ENCODE data around the gene TMEM247. TPM values are rescaled to one million over a fixed set of nuclear protein-coding genes. Genes with fewer than 3 reads are reported as not detected.

The TMEM247 gene
- total RNA-seq = not detected

GRCh38 chr2:46479265-46479664 lies at the start of gene TMEM247:
TSS of gene TMEM247 (plus strand) at chr2:46479565.
- ChIA-PET CTCF (no interaction called here), POLR2A (no interaction called here)

- CTCF ChIA-PET = interaction anchor here (0.7 kb wide), 1 partner anchor 20 kb away, joined by 3 read pairs; no protein-coding TSS in a partner anchor
- POLR2A ChIA-PET = no interaction called here
These were observed 49.0 kb upstream of the TMEM247 start for GRCh38 chr2:46430413-46430812.

DNA sequence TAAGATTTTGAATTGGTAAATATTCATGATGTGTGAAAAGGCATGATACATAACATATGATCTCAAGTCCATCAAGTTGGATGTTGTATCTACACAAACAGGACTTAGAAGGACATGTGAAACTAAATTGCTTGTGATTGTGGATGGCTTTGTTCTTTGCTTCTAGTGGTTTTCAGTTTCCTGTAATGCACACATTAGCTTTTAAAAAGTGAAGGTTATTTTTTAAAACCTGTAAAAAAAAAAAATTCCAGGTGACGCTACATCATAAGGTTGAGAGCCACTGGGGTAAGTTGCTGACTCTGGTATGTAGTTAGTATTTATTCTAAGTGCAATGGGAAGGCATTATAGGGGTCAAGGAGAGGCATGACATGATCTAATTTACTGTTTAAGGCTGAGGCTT lies 48.4 kb upstream of the TMEM247 start:
- POLR2A ChIA-PET = no interaction called here
- CTCF ChIA-PET = interaction anchor here (0.7 kb wide), 1 partner anchor 20 kb away, joined by 3 read pairs; no protein-coding TSS in a partner anchor

DNA sequence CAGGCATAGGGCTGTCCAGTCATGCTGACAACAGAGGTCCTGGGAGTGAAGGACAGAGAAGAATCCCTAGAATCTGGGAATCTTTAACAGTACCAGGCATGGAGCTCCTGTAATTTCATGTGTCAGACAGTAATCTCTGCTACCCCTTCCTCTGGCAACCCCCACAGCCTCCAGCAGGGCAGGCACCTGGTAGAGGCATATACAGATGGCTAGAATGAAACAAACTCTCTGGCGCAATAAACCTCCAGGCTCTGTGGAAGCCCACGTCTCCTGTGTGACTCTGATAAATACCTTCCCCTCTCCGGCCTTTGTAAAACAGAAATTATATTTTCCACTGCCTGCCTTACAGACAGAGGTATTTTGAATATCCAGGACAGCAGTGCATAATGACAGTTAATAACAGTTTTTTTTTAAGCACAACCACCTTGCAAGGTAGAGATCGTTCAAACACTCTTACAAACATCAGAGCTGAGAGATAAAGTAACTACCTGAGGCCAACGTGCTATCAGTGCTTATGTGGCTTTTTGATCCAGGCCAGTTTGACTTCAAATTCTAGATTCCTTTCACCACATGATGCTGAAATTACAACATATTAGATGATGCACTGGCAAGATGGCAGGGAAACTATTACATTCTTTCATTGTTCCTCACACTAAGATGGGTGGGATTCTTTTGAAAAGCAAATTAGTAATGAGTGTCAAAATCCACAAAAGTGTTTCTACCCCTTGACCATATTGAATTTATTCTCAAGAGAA lies 47.7 kb upstream of the TMEM247 start:
- ChIA-PET CTCF (no interaction called here), POLR2A (no interaction called here)

- ChIA-PET CTCF (no interaction called here), POLR2A (no interaction called here)
These were observed 44.5 kb upstream of the TMEM247 start for GRCh38 chr2:46434851-46435273.

DNA sequence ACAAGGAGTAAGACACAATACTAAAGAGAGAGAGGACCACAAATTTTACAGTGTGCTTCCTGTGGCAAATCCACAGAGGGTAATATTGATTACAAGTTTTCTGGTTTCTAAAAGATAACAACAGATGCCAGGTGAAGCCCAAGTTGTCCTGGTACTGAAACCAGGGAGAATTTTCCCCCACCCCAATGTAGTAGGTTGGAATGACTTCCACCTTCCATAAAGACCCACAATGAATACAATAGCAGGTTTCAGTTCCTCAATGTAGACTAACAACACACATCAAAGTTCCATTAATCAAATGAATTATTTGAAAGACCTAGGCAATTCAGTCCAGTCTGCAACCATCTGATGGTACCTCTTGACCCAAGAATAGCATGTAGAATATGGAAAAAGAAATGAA lies 44.0 kb upstream of the TMEM247 start:
- POLR2A ChIA-PET = no interaction called here
- CTCF ChIA-PET = no interaction called here

- ChIA-PET POLR2A (no interaction called here), CTCF (no interaction called here)
These were observed 43.5 kb upstream of the TMEM247 start for GRCh38 chr2:46435796-46436360.

DNA sequence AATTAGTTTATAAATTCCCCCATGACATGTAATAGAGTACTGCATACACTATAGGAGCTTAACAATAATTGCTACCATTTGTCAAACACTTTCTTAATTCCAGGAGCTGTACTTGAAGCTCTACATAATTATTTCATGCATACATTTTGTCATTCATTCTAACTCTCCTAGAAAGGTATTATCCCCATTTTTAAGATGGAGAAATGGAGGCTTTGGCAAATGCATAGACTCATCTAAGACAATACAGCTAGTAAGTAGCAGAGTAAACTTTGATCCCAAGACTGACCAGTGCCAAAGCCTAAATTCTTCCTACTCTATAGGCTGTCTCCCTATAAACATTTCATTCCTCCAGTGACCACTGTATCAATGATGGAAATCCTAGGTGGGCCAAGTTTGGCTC lies 42.6 kb upstream of the TMEM247 start:
- ChIA-PET CTCF (no interaction called here), POLR2A (no interaction called here)

- ChIA-PET CTCF (interaction anchor here (2.0 kb wide), 1 partner anchor 23 kb away, joined by 5 read pairs; no protein-coding TSS in a partner anchor), POLR2A (no interaction called here)
These were observed 41.3 kb upstream of the TMEM247 start for GRCh38 chr2:46438102-46438501.

DNA sequence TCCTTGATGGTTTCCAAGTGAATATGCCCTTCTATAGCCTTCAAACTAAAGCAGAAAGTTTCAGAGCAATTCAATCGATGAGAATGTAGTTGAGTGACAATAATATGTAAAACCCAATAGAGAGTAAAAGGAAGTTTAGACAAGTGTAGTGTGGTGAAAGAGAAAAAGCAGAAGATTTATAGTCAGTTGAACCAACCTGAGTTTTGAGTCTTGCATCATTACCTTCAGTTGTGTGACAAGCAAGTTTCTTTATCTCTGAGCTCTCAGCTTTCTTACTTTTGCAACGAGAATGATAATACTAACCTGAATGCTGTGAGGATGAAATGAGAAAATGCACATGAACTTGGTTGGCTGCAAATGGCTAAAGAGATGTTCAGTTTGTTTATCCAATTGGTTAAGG lies 40.6 kb upstream of the TMEM247 start:
- POLR2A ChIA-PET = no interaction called here
- CTCF ChIA-PET = interaction anchor here (2.0 kb wide), 1 partner anchor 22 kb away, joined by 5 read pairs; no protein-coding TSS in a partner anchor

DNA sequence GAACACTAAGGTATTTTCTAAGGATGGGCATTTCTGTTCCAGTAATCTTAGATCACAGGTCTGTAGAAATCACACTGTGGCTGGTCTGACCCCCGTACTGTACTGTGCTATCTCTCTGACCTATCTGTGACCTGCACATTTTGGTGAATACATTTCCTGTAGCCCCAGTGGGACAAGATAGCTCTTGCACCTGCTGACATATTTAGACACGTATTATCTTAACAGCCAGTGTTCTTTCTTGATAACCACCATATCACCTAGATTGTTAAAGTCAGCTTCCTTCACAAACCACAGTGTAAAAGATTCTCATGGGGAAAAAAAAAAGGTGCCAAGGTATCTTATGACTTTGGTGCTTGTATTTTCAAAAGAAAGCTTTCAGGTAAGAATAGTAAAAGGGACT lies 39.8 kb upstream of the TMEM247 start:
- ChIA-PET POLR2A (interaction anchor here (0.5 kb wide), 1 partner anchor 42 kb away, joined by 5 read pairs; no protein-coding TSS in a partner anchor), CTCF (interaction anchor here (2.0 kb wide), 1 partner anchor 21 kb away, joined by 5 read pairs; no protein-coding TSS in a partner anchor)

DNA sequence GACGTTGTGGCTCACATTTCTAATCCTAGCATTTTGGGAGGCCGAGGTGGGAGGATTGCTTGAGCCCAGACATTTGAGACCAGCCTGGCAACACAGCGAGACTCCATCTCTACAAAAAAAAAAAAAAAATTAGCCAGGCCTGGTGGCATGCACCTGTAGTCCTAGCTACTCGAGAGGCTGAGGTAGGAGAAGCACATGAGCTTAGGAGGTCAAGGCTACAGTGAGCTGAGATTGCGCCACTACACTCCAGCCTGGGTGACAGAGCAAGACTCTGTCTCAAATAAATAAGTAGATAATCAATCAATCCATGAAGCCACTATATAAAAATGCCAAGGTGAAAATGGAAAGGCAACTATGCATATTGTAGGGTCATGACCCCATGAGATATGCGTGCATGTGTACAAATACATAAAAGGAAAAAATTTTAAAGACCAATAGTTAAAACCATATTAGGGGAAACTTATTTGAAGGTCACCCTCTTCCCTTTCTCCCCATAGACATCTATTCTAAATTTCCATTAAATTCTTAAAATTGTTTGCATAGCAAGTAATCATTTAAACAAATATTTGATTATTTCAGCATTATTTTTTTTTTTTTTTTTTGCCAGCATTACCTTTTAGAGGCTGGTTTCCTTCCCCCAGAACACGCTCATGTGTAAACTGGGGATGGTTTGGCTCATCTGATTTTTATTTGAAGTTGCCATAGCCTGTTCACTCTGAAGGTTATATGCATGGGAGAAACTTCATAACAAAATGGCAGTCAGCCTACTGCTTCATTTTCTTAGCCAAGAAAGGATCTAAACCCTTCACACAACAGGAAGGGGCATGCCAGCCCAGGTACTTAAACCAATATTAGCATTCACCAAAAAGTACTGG lies 37.3 kb upstream of the TMEM247 start:
- CTCF ChIA-PET = no interaction called here
- POLR2A ChIA-PET = no interaction called here

DNA sequence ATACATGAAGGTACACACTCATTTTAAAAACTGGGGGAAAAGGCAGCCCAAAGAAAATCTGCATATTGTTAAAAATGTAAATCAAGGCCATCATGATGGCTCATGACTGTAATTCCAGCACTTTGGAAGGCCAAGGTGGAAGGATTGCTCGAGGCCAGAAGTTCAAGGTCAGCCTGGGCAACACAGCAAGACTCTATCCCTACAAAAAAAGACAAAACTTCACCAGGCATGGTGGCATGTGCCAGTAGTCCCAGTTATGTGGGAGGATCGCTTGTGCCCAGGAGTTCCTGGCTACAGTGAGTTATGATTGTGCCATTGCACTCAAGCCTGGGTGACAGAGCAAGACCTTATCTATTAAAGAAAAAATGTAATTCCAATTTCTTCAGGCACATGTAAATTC lies 34.6 kb upstream of the TMEM247 start:
- POLR2A ChIA-PET = no interaction called here
- CTCF ChIA-PET = no interaction called here

DNA sequence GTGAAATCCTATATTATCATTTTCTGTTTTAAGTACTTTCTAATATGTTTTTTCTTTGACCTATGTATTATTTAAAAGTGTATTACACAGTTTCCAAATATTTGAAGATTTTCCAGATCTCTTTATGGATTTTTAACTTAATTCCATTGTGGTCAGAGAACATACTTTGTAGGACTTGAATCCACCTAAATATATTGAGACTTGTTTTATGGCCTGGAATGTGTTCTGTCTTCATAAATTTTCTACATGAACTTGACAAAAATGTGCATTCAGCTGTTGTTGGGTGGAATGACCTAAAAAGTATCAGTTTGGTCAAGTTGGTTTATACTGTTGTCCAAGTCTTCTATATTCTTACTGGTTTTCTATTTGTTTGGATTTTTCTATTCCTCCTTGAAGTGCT lies 33.8 kb upstream of the TMEM247 start:
- POLR2A ChIA-PET = no interaction called here
- CTCF ChIA-PET = no interaction called here

- POLR2A ChIA-PET = no interaction called here
- CTCF ChIA-PET = no interaction called here
These were observed 32.3 kb upstream of the TMEM247 start for GRCh38 chr2:46446871-46447568.

DNA sequence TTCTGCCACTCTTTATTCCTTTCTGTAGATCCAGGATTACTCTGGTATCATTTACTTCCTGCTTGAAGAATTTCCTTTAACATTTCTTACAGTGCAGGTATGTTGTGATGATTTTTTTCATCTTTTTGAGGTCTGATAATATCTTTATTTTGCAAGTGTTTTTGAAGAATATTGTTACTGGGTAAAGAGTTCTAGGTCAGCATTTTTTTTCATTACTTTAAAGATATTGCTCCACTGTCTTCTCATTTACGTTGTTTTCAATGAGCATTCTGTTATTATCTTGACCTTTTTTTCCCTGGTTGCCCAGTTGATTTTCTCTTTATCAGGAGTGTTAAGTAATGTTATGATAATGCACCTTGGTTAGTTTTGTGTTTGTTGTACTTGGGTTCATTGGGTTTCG lies 31.7 kb upstream of the TMEM247 start:
- CTCF ChIA-PET = no interaction called here
- POLR2A ChIA-PET = no interaction called here

GRCh38 chr2:46448111-46448510 lies 31.3 kb upstream of the TMEM247 start:
- CTCF ChIA-PET = interaction anchor here (0.9 kb wide), 1 partner anchor 14 kb away, joined by 3 read pairs; no protein-coding TSS in a partner anchor
- POLR2A ChIA-PET = no interaction called here

DNA sequence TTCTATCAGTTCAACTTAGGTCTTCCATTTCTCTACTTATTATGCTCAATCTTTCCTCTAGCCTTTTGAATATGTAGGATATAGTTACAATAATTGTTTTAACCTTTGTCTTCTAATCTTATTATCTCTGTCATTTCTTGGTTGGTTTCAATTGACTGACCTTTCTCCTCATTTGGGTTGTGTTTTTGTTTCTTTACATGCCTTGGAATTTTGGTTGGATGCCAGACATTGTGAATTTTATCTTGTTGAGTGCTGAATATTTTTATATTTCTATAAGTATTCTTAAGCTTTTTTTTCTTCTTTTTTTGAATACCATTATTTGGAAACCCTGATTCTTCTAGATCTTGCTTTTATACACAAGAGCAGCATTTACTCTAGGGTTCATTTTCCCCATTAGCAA lies 30.7 kb upstream of the TMEM247 start:
- CTCF ChIA-PET = interaction anchor here (0.9 kb wide), 1 partner anchor 14 kb away, joined by 3 read pairs; no protein-coding TSS in a partner anchor

GRCh38 chr2:46449700-46450099 lies 29.7 kb upstream of the TMEM247 start:
- CTCF ChIA-PET = no interaction called here
- POLR2A ChIA-PET = no interaction called here

More for the DNA sequence above, 30.7 kb upstream of the TMEM247 start:
- POLR2A ChIA-PET = no interaction called here
